Caco-2 (cell line): ENCODE results near the gene ACOT4. TPM values are rescaled to one million over a fixed set of nuclear protein-coding genes. Genes with fewer than 3 reads are reported as not detected.

Experiments used
- BruUV-seq: library from RNA; stranded (reverse); fragments of 400-500 nt; replicated peaks from 2 replicates; lab custom pipeline; 2021; lab: Mats Ljungman, UMichigan
- CTCF ChIA-PET: fragments of 300-600 bp; sonication (Branson Sonifier 250); formaldehyde crosslinking; loops from one replicate; lab custom pipeline; 2022; ENCODE audit warnings: antibody characterized with exemption; lab: Charles Lee
- POLR2A ChIA-PET: fragments of 300-600 bp; sonication (Branson Sonifier 250); formaldehyde crosslinking; loops from one replicate; lab custom pipeline; 2022; ENCODE audit warnings: antibody characterized with exemption; lab: Charles Lee
- DNase-seq, 2 experiments: peaks; one replicate each; pipeline versions ENCODE4 v3.0.0 to v3.0.0-alpha.2; 2020 to 2022
- H3K27me3 ChIP-seq: replicated peaks from 2 replicates; pipeline ENCODE4 v1.6.0; 2011; ENCODE audit warnings: low read length; ENCODE audit not compliant: control insufficient read depth, insufficient read depth
- H3K36me3 ChIP-seq: 2 replicates; pipeline ENCODE4 v1.5.1; 2011; ENCODE audit warnings: low read length; ENCODE audit not compliant: control insufficient read depth, insufficient read depth
- H3K4me1 ChIP-seq: fragments of 250-450 bp; sonication (Bioruptor Pico); 2 replicates; pipeline ENCODE4 v1.5.1; 2020; ENCODE audit warnings: mild to moderate bottlenecking
- H3K4me3 ChIP-seq: 2 replicates; pipeline ENCODE4 v1.5.1; 2011; ENCODE audit warnings: low read depth, mild to moderate bottlenecking, control low read depth, low read length
- H3K9me3 ChIP-seq: fragments of 250-450 bp; sonication (Bioruptor Pico); 2 replicates; pipeline ENCODE4 v1.5.1; 2020; ENCODE audit warnings: mild to moderate bottlenecking, moderate library complexity
- H3K27ac Mint-ChIP-seq: one replicate; pipeline ENCODE4 v1.8.0; 2022; ENCODE audit warnings: mixed read lengths; ENCODE audit not compliant: unreplicated experiment
- H3K27me3 Mint-ChIP-seq: one replicate; pipeline ENCODE4 v1.8.0; 2022; ENCODE audit warnings: mixed read lengths; ENCODE audit not compliant: insufficient read depth, unreplicated experiment
- H3K36me3 Mint-ChIP-seq: one replicate; pipeline ENCODE4 v1.8.0; 2022; ENCODE audit warnings: mild to moderate bottlenecking, mixed read lengths; ENCODE audit not compliant: insufficient read depth, unreplicated experiment
- H3K4me1 Mint-ChIP-seq: one replicate; pipeline ENCODE4 v1.8.0; 2022; ENCODE audit warnings: low read depth, mixed read lengths; ENCODE audit not compliant: unreplicated experiment
- H3K4me3 Mint-ChIP-seq: one replicate; pipeline ENCODE4 v1.8.0; 2022; ENCODE audit warnings: mild to moderate bottlenecking, moderate library complexity, mixed read lengths; ENCODE audit not compliant: unreplicated experiment
- H3K9me3 Mint-ChIP-seq: one replicate; pipeline ENCODE4 v1.8.0; 2022; ENCODE audit warnings: mixed read lengths; ENCODE audit not compliant: unreplicated experiment
- intact Hi-C: fragments of 100-400 bp; cut with micrococcal nuclease; formaldehyde crosslinking; loops from one replicate; pipeline ENCODE4 v1.10.0; 2022; ENCODE audit not compliant: unreplicated experiment
- total RNA-seq: library from RNA; stranded (reverse); gene quantifications from 2 replicates; pipeline ENCODE4 v1.2.3, GENCODE V29; 2022
- TF ChIP-seq, protein P1 (sequence below), 2 experiments: fragments of 200-600 bp in 1 of 2; IDR thresholded peaks; 1 replicate in 1 of 2; 2 replicates in 1 of 2; pipeline versions ENCODE4 v1.5.1 to v1.8.0; 2011 to 2022; ENCODE audit warnings: antibody characterized with exemption in 1 of 2, control low read depth in 1 of 2, inconsistent platforms in 1 of 2, low read depth in 1 of 2, low read length in 1 of 2, mild to moderate bottlenecking in 1 of 2, moderate library complexity in 1 of 2; ENCODE audit not compliant: insufficient read depth in 1 of 2, severe bottlenecking in 1 of 2, unreplicated experiment in 1 of 2

ACOT4 gene
- total RNA-seq, 1 experiment from 2014 or later, result 3.2 TPM

DNA sequence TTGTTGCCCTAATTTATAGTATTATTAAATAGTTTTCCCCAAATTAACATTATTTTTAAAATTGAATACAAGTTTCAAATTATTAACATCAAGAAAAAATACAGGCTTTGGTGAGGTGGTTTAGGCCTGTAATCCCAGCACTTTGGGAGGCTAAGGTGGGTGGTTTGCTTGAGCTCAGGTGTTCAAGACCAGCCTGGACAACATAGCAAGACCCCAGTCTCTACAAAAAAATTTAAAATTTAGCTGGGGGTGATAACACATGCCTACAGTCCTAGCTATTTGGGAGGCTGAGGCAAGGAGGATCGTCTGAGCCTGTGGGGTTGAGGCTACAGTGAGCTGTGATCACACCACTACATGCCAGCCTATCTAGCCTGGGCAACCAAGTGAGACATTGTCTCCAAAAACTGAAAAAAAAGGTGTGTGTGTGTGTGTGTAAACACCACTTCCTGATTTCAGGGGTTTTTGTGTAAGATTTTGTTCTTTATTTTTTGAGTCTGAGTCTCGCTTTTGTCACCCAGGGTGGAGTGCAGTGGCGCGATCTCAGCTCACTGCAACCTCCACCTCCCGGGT is 49.2 kb downstream of the ACOT4 start:
- intact Hi-C loops, result no loop called here
- no peak for DNase-seq
- Mint-ChIP-seq H3K4me3 (no peak overlapping the region), H3K27me3 (no peaks in the 10 kb centered on the region), H3K4me1 (peaks cover 13% of the 10 kb centered on the region), H3K36me3 (peaks cover 5% of the 10 kb centered on the region), H3K27ac (no peak overlapping the region), H3K9me3 (no peaks in the 10 kb centered on the region)
- no peak overlapping the region for H3K4me3 ChIP-seq
- CTCF ChIA-PET, result interaction anchor here (0.5 kb wide), 1 partner anchor 82 kb away, joined by 3 read pairs; no protein-coding TSS in a partner anchor
- H3K36me3 ChIP-seq, result no peaks in the 10 kb centered on the region; the same call in 1 of the 2 replicates
- no peaks in the 10 kb centered on the region for H3K9me3 ChIP-seq
- BruUV-seq, result no TSS peak
- POLR2A ChIA-PET, result no interaction called here
- peaks cover 5% of the 10 kb centered on the region for H3K4me1 ChIP-seq
- TF ChIP-seq, protein P1, sequence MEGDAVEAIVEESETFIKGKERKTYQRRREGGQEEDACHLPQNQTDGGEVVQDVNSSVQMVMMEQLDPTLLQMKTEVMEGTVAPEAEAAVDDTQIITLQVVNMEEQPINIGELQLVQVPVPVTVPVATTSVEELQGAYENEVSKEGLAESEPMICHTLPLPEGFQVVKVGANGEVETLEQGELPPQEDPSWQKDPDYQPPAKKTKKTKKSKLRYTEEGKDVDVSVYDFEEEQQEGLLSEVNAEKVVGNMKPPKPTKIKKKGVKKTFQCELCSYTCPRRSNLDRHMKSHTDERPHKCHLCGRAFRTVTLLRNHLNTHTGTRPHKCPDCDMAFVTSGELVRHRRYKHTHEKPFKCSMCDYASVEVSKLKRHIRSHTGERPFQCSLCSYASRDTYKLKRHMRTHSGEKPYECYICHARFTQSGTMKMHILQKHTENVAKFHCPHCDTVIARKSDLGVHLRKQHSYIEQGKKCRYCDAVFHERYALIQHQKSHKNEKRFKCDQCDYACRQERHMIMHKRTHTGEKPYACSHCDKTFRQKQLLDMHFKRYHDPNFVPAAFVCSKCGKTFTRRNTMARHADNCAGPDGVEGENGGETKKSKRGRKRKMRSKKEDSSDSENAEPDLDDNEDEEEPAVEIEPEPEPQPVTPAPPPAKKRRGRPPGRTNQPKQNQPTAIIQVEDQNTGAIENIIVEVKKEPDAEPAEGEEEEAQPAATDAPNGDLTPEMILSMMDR (IDR thresholded peaks at IDR 0.05; ENCODE audit: insufficient read depth in 1 of 2, low read depth in 1 of 2, low read length in 1 of 2, severe bottlenecking in 1 of 2, unreplicated experiment in 1 of 2), result no peak
- no peaks in the 10 kb centered on the region for H3K27me3 ChIP-seq

DNA sequence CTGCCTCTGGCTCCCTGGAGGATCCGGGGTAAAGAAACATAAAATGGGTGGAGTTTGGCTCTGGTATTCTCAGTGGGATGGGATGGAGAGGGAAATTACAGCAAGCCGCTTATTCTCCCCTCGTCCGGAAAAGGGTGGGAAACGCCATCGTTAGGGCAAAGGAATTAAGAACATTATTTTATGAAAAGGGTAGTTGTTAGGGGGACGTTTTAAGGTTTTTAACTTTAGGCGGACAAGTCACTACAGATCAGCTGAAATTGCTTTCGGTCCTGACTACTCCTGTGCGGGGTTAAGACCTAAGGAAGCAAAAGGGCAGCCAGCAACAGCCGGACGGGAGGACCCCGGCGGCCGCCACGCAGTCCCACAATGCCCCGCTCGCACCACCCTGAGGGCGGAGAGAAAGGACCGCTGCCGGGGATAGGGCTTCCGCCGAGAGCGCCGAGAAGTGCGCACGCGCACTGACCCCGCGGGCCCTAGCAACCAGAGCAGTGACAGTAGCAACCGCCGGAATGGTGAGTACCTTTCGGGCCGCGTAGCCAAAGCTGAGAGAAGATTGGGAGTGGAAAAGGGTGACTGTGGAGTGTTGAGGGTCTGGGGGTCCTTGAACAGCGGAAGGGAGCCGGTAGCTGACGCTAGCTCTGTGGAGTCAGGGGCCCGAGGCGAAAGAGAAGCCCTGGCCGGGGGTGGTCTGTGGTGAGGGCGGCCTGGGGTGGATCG is 53.0 kb downstream of the ACOT4 start, which contains the start of gene DNAL1:
Gene DNAL1, plus strand, starts transcription at position 456 of the 717 bp plus-strand sequence. Its CDS starts 54 bp downstream, at position 510.
- Mint-ChIP-seq H3K27me3 (no peaks in the 10 kb centered on the region), H3K4me3 (peak within 1 kb of the TSS; percentile 85), H3K36me3 (peaks cover 5% of the 10 kb centered on the region), H3K9me3 (no peaks in the 10 kb centered on the region), H3K4me1 (peaks cover 7% of the 10 kb centered on the region), H3K27ac (peak within 1 kb of the TSS; percentile 86)
- TF ChIP-seq, protein P1 (IDR thresholded peaks at IDR 0.05; ENCODE audit: insufficient read depth in 1 of 2, low read depth in 1 of 2, low read length in 1 of 2, severe bottlenecking in 1 of 2, unreplicated experiment in 1 of 2), result no peak
- Histone ChIP-seq H3K36me3 (no peaks in the 10 kb centered on the region; the same call in 1 of the 2 replicates), H3K27me3 (no peaks in the 10 kb centered on the region), H3K4me3 (peak within 1 kb of the TSS; percentile 88), H3K9me3 (no peaks in the 10 kb centered on the region), H3K4me1 (peaks cover 5% of the 10 kb centered on the region; the same call in 1 of the 2 replicates)
- CTCF ChIA-PET, result interaction anchor here (1.0 kb wide), 1 partner anchor 12 kb away, joined by 3 read pairs; no protein-coding TSS in a partner anchor
- BruUV-seq, result no TSS peak
- POLR2A ChIA-PET, result no interaction called here
- DNase-seq, result peak; percentile 92 to 96
- intact Hi-C loops, result loop anchor here (1.0 kb wide), 1 partner anchor 18 kb away; no protein-coding TSS in a partner anchor

DNA sequence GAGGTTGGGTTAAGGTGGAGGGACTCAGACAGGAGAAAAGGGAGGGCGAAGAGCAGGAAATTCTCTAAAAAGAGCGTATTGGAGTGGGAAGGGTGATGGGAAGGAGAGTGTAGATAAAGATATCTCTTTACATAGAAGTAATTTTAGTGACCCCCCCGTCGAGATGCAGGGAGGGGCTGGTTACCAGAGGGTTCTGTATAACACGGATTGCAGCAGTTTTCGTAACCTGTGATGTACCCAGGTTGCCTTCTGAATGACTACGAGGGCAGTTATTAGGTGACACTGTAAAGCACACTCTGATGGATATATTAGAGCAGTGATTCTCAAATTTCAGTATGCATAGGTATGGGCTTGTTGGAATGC is 53.6 kb downstream of the ACOT4 start:
- Histone ChIP-seq H3K4me3 (peak overlapping the region; percentile 88), H3K36me3 (no peaks in the 10 kb centered on the region; the same call in 1 of the 2 replicates), H3K27me3 (no peaks in the 10 kb centered on the region), H3K4me1 (peaks cover 5% of the 10 kb centered on the region; the same call in 1 of the 2 replicates), H3K9me3 (no peaks in the 10 kb centered on the region)
- Mint-ChIP-seq H3K9me3 (no peaks in the 10 kb centered on the region), H3K27me3 (no peaks in the 10 kb centered on the region), H3K4me3 (peak overlapping the region; percentile 85), H3K36me3 (peaks cover 5% of the 10 kb centered on the region), H3K27ac (peak overlapping the region; percentile 86), H3K4me1 (peaks cover 7% of the 10 kb centered on the region)
- DNase-seq, result no peak
- TF ChIP-seq, protein P1 (IDR thresholded peaks at IDR 0.05; ENCODE audit: insufficient read depth in 1 of 2, low read depth in 1 of 2, low read length in 1 of 2, severe bottlenecking in 1 of 2, unreplicated experiment in 1 of 2), result no peak
- CTCF ChIA-PET, result no interaction called here
- POLR2A ChIA-PET, result no interaction called here
- TSS peak; percentile 64 for BruUV-seq
- intact Hi-C loops, result loop anchor here (1.0 kb wide), 1 partner anchor 17 kb away; no protein-coding TSS in a partner anchor
